NCI-H2196 treated with DMSO at 0.1 percent for 48 hours (cell line): Measurements from ENCODE around the gene CORO2B.
"Not testable (repeated sequence)": the region's sequence is repeated elsewhere in the genome, so short reads cannot be mapped to it uniquely, and the experiment has no call there.

Experiments used
- DNase-seq: peaks from one replicate; lab custom pipeline; 2025; ENCODE audit not compliant: unreplicated experiment; lab: John Stamatoyannopoulos, UW

The CORO2B gene

DNA sequence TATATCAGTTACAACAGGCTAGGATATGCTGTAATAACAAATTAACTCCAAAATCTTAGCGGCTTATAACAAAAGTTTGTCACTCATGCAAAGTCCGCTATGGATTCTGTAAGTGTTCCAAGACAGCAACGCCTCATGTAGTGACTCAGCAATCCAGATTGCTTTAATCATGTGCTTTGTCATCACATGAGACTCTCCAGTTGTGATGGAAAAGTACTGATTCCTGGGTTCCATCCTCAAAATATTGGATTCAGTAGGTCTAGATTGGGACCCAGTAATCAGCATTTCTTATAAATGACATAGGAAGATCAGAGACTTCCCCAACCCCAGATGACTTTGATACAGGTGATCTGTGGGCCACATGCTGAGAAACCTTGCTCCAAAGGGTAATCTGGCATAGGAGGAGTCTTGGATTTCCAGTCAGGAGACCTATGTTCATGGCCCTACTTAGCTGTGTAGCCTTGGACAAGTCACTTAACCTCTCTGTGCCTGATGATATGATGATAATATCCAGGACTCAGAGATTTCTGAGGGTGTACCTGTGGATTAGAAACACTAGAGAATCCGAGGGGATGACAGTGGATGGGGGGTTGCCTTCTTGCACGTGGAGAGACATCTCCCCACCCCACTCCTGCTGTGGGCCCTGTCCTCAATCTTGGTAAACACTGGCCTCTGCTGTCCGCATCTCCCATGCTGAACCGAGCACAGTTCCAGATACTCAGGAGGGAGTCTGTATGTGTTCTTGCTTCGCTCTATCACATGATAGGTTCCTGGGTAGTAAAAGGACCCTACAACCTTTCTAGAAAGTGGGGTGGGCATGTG, 65.5 kb downstream of the CORO2B start:
- DNase-seq: no peak

DNA sequence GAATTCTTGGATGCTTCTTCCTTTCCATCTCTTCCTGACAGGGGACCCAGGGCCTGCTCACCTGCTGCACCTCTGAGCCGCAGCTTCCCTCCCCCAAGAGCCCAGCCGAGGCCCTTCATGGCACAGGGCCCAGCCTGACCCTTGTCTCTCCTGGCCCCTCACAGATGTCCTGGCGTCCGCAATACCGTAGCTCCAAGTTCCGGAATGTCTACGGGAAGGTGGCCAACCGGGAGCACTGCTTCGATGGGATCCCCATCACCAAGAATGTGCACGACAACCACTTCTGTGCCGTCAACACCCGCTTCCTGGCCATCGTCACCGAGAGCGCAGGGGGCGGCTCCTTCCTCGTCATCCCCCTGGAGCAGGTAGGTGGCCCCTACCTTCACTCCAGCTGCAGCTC, 66.2 kb downstream of the CORO2B start:
- no peak for DNase-seq

DNA sequence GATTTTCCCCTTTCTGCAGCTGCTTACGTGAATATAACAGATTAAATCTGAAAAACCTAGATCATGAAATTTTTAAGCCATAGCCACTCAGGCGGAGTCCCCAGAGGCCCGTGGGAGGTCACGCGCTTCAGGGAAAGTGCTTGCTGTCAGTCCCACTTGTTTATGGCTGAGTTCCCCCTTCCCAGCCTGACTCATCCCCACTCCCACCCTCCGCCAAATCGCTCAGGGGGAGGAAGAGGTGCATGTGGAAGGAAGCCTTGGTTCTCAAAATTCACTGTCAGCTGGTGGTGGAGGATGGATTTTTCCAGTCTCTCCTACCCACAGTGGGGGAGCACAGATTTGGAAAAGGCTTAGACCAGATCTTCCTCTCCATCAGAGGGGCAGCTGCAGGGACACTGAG, 67.4 kb downstream of the CORO2B start:
- DNase-seq: no peak

DNA sequence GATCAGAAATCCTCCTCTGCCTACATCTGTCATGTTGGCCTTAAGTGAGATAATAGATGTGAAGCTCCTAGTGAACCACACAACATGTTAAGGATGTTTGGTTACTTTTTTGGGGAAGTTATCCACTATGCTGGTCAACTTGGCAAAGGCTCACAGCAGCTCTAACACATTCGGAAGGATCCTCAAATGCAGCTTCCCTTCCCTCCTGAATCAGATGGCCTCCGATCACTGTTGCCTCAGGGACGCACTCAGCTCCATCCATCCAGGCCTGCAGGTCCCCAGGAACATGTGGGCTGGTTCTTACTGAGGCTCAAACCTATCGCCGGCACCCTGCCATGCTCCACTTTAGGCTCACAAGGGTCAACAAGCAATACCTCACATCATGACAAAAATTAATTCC, 67.9 kb downstream of the CORO2B start:
- no peak for DNase-seq

DNA sequence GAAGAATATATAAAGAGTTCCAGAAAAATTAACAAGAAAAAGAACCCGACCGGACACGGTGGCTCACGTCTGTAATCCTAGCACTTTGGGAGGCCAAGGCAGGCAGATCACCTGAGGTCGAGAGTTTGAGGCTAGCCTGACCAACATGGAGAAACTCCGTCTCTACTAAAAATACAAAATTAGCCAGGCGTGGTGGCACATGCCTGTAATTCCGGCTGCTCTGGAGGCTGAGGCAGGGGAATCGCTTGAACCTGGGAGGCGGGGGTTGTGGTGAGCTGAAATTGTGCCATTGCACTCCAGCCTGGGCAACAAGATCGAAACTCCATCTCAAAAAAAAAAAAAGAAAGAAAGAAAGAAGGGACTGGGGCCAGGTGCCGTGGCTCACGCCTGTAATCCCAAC, 68.6 kb downstream of the CORO2B start:
- DNase-seq: not testable (repeated sequence)

DNA sequence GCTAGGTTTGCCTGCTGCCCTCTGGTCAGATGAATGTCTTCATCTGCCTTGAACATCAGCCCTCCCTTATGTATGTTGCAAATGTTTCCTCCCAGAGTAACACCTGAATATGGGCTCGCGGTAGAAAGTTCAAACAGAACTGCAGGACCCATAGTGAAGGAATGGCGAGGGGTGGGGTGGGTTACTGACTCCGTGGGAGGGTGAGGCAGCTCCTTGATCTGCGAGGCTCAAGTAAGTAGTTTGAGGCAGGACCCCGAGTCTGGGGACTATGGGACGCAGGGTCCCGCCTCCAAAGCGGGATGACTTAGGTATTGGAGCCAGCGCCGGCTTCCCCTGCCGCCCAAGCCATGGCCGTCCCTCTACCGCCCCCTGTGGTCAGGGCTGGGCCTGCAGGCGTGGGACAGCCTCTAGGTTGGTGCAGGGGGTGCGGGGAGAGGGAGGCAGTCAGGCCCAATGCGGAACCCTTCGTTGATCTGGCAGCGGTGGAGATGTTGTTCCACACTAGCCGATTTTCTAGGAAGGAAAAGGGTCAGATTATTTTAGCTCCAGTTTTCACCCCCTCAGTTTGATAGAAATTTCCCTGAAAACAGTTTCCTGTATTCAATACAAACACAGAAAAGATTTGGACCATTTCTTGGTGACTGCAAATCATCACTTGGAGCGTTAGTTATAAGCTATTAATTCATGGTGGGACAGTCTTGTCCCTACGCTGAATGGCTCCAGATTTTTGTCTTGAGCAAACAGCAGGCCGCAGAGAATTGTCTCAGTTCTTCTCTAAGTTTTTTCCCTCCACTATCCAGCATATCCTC, 72.3 kb downstream of the CORO2B start:
- DNase-seq: no peak

DNA sequence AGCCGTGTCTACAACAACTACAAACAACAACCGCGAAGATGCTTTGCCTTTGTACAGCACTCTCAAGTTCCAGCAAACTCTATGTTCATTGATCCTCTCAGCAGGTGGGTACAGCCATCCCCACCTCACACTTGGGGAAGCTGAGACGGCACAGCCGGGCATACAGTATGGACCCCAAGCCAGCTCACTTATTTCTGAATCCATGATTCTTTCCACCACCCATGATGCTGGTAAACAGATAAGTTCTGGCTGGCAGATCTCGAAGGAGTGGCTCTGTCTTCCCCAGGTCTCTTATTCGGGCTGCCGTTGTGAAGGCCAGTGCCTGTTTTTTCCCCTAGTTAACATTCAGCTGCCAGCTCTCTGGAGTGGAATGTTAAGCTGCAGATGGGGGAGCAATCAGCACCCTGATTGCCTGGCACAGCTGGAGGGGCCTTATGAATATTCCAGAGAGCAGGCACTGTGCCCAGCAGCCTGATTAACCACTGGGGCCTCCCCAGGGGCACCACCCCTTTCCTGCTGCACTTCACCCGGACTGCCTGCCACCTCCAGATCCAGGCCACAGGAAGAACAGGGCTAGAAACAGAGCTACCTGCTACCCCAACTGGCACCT, 73.2 kb downstream of the CORO2B start:
- DNase-seq: no peak

DNA sequence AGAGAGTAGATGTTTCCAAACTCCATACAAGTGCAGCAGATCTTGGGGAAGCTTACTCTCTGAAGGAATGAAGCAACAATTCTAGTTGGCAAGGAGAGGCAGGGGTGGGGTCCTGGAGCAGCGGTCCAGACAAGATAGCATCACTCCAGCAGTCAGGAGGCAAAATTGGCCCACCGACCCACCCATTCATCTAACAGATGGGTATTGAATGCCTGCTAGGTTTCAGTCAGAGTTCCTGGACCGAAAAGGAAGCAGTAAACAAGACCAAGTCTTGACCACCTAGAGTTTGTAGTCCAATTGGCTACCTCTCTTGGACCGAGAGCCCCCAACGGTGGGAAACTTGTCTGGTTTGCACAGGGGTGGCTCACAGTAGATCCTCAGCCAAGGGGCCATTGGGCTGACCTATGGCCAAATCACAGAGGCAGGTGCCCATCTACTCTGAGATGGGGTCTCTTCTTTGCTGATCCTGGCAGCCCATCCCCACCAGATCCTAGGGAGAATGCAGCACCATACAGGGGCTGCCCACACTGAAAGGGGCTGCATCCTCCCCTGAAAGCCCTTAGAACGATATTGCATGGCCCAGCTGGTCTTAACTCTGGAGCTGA, 74.3 kb downstream of the CORO2B start:
- no peak for DNase-seq

DNA sequence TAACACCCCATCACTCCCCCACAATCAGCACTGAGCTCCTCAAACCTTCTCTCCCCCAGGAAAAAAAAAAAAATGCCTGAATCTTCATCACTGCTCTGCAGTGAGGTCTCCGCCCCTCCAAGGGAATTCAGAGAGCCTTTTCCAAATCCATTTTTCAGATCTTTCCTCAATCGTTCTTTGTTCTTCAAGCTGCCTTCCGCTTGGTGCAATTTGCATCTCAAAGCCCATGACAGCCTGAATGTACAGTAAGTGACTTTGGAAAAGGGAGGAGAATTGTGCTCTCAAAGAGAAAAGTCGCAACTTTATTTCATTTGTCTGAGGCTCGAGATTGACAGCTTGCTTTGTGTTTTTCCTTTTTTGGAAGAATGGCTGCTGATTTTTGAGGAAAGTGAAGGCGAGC, 75.0 kb downstream of the CORO2B start:
- no peak for DNase-seq

DNA sequence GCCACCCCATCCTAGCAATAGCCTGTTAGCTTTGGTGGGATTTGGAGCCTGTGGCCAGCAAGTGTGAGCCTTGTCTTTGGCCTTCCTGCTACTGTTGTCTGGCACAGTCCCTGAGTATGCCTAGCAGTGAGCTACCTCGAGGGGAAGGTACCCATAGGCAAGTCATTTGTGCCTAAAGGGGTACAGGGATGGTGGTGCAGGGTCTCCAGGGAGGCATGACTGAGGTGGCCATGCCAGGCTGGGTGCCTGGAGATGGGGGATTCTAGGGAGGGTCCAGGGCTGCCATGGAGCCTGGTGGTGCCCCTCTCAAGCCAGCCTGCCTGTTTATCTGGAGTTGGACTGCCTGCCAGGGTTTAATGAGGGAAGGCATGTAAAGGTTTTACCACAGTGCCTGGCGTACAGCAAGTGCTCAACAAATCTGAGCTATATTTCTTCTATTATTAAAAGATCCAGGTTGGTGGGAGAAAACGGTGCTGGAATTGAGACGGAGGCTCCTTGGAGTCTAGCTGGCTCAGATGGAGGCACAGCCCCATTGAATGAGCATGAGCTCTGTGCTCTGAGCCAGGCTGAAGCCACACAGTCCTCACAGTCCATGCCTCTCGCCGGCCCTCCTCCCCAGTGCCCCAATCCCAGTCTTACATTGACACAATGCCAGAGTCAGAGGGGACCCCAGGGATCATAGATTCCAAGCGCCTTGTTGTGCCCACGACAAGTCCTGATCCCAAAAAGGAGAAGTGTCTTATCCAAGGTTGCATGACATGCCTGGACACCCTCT, 76.2 kb downstream of the CORO2B start:
- DNase-seq: no peak

DNA sequence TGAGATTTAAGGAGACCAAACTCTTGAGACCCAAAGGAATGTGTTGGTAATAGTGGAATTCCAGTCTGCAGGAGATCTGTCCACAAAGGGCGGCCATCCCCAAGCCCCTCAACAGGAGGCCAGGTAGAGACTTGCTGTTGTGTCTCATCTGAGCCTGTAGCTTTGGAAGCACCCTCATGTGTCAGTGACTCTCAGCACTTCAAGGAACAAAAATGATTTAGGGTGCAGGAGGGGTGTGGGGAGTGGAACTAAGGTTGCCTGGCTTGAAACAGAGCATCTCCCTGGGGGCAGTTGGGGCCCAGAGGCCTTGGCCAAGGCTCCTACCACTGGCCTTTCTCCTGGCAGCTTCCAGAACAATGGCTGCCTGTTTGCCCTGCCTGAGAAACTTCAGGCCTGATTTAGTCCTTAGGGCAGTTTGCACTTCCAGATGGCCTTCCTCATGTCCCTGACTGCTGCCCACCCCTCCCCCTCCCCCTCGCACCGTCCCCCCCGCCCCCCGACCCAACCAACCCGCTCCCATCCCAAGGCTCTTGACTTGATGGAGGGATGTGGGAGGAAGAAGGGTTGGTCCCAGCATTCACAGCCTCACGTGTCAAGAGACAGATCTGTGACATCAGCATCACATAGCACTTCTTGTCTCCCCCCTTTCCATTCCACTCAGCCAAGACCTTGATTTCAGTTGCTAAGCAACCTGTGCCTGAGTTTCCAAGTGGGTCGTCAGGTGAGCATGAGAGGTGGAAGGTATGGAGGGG, 77.1 kb downstream of the CORO2B start:
- no peak for DNase-seq

DNA sequence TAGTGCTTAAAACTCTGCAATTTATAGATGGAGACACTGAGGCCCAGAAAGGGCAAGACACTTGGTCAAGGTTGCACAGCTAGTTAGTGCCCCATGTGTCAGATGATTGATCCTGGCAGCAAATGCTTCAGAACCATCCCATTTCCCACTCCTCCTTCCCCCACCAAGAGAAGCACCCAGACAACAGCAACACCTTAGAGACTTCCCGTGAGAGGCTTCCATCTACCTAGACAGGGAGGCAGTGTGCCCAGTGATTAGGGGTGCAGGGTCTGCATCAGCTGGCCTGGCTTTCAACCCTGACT, 77.6 kb downstream of the CORO2B start:
- no peak for DNase-seq

DNA sequence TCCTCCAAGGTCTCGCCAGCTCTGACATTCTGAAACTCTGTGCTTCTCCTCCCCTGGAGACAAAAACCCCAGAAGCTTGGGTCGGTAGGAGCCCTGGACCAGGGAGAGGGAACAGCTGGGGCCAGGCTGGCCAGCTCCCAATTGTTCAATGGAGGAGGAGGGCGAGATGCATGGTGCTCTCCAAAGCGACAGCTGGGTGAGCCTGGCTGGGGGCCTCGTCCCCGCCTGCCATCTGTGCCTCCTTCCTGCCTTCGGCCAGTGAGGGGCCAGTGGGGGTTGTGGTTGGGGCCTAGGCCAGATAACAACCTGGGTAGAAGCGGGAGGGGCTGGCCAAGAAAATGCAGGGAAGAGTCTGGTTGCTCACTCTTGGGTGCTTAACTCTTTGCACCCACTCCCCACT, 79.4 kb downstream of the CORO2B start:
- no peak for DNase-seq

DNA sequence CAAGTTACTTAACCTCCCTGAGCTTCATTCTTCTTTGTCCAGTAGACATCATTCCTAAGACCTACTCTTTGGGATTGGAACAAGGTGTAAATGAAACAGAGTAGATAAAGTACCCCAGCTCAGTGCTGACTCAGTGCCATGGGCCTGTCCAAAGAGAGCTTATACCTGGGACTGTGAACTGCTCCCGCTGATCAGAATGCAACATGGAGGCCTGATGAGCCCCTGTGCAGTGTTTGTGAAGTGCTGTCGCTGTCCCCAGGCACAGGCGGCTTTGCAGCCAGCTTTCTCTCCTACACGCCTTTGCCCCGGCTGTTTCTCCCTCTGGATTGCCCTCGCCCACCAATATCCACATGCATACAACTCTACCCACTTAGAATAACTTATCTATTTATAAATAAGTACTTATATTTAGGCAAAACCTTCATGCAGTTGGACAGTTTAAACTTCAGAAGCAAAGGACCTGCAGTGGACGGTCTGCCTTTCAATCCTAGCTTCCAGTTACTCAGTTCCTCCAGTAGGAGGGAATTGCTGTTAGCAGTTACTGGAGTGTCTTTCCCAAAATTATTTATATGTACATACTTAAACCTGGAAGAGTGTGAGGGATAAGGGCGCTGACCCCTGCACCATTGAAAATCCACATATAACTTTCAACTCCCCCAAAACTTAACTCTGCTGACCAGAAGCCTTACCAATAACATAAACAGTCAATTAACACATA, 80.0 kb downstream of the CORO2B start:
- no peak for DNase-seq

DNA sequence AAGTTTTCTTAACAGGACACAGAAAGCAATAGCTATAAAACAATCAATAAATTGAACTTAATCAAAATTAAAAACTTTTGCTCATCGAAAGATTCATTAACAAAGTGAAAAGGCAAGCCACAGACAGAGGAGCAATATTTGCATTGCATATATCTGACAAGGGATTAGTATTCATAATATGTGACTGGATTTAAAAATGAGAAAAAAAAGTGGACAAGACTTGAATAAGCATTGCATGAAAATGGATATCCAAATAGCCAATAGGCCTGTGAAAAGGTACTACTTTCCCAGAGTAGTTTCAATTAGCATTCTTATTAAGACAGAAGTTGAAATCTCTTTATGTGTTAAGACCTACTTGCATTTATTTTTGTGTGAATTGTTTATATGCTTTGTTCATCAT, 84.7 kb downstream of the CORO2B start:
- no peak for DNase-seq

DNA sequence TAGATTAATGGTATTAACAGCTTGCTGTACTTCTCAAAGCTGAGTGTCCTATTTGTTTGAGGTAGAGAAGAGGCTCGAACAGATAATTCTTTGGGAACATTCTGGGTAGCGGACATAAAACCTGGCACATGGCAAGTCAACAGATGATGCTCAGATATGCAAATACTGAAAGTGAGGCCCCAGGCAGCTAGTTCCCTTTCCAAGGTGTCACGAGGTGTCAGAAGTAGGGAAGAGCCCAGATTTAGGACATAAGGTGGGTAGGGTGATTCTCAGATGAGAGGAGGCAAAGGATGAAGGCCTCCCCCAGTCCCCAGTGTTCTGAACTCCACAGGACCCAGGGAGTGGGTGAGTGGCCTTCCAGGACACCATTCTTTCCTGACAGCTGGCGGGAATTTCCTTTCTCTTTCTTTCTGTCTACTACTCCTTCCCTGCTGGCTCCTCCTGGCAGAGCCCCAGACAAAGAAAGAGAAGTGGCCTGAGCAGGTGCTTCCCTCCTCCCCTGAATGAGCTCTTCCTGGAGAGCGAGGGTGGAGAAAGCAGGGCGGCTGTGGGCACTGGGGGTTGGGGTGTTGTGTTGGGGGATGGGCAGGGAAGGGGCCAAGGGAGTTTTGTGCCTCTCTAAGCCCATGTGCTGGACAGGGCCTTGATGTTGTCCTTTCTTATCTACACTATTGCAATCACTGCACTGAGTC, 87.5 kb downstream of the CORO2B start:
- peak; percentile 68 for DNase-seq

DNA sequence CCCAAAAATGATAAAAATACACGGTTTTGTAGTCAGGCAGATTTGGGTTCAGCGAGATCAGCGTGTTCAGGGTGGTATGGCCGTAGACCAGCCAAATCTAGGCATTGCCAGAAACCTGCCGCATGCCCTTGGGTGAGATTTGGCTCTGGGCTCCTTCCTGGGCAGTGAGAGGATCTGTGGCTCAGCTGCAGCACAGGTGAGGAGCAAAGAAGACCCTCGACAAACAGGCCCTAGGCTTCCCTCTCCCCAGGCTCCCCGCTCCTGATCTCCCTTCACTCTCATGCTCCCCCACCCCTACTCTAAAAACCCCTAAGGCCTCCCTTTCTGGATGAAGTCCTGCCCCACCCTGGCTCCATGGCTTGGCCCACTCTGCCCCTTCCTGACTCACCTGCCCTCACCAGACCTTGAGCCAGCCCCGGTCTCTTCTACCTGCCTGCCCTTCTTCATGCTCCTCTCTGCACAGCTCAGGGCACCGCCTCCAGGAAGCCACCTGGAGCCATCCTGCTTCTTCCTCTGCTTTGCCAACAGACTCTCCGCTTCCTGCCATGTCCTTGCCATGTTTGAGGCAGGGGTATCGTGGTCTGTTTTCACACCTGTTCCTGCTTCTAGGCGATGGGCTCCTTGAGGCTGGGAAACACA, 88.1 kb downstream of the CORO2B start:
- no peak for DNase-seq

DNA sequence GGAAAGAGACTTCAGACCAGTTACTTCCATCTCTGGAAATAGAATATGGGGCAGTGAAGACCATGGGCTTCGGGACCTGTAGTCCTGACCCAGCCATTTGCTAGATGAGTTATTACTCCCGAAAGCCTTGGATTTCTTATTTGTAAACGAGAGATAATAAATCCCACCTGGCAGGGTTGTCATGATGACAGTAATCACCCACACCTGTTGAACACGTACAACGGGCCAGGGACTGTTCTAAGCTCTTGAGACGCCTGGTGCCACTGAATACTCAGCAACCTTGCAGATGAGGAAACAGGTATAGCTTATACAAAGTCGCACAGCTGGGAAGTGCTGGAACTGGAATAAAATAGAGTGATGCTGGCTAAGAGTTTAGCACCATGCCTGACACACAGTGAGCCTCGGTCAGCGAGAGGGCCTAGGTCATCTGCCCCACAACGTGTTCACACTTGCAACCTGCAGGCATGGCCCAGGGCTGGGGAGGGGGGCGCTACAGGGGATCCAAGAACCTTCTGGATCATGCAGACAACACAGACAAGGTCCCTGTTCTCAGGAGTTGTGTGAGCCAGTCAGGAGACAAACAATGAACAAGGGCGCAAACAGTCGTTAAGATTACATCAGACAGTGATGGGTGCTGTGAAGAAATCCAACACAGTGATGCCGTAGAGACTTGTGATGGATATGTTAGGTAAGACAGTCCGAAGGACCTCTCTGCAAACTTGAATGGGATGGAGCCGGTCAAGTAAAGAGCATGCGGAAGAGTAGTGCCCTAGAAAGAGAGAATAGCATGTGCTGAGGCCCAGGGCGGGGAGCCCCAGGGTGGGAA, 89.2 kb downstream of the CORO2B start:
- no peak for DNase-seq
